Suprapubic skin (tissue), 4 donors: ENCODE measurements around the gene GFER.

ENCODE experiments used
- EP300 ChIP-seq: sonication (generic); formaldehyde crosslinking; IDR thresholded peaks from one replicate; pipeline ENCODE4 v1.6.1; 2017; ENCODE audit warnings: antibody characterized with exemption
- POLR2A ChIP-seq, 2 donors: fragments of 450-650 bp; IDR thresholded peaks; one replicate each; pipeline ENCODE4 v1.6.1; 2017; ENCODE audit warnings: antibody characterized with exemption in 2 of 2, mild to moderate bottlenecking in 2 of 2, moderate library complexity in 2 of 2
- POLR2AphosphoS5 ChIP-seq, 3 donors: sonication (generic); formaldehyde crosslinking; IDR thresholded peaks; one replicate each; pipeline ENCODE4 v1.6.1; 2017; ENCODE audit warnings: antibody characterized with exemption in 3 of 3
- TF ChIP-seq, protein P1 (sequence below), 2 donors: fragments of 200-600 bp in 1 of 2; fragments of 450-650 bp in 1 of 2; sonication (generic) in 1 of 2; IDR thresholded peaks; one replicate each; pipeline ENCODE4 v1.5.1; 2016 to 2019; ENCODE audit warnings: antibody characterized with exemption in 2 of 2, mild to moderate bottlenecking in 1 of 2, moderate library complexity in 1 of 2

DNA sequence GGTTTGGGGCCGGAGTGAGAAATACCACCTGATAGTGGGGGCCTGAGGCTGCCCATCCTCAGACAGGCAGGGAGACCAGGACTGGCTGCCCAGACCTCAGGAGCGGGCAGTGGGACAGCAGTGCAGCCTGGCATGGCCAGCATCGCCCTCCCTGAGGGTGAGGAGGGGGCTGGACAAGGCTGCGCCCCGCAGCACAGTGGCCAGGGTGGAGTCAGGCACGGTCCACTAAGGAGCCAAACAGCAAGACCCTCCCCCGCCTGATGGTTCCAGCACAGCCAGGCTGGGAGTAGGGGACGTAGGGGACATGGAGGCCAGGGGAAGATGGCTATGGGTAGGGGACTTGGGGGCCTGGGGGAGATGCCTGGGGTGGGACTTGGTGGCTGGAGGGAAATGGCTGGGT is 22.3 kb downstream of the GFER start:
- TF ChIP-seq, protein P1, sequence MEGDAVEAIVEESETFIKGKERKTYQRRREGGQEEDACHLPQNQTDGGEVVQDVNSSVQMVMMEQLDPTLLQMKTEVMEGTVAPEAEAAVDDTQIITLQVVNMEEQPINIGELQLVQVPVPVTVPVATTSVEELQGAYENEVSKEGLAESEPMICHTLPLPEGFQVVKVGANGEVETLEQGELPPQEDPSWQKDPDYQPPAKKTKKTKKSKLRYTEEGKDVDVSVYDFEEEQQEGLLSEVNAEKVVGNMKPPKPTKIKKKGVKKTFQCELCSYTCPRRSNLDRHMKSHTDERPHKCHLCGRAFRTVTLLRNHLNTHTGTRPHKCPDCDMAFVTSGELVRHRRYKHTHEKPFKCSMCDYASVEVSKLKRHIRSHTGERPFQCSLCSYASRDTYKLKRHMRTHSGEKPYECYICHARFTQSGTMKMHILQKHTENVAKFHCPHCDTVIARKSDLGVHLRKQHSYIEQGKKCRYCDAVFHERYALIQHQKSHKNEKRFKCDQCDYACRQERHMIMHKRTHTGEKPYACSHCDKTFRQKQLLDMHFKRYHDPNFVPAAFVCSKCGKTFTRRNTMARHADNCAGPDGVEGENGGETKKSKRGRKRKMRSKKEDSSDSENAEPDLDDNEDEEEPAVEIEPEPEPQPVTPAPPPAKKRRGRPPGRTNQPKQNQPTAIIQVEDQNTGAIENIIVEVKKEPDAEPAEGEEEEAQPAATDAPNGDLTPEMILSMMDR (IDR thresholded peaks at IDR 0.05): no peak
- no peak for TF ChIP-seq EP300
- TF ChIP-seq POLR2AphosphoS5 (IDR thresholded peaks at IDR 0.05): no peak
- no peak for TF ChIP-seq POLR2A (IDR thresholded peaks at IDR 0.05)
